CD14-positive monocyte (primary cell): ENCODE data around the gene GRIK4. TPM values are rescaled to one million over a fixed set of nuclear protein-coding genes. Genes with fewer than 3 reads are reported as not detected.

Experiments
- DNase-seq, 3 donors: peaks; one replicate each; pipeline ENCODE4 v3.0.0-alpha.2; 2011 to 2022
- H2AFZ ChIP-seq: 2 replicates; pipeline ENCODE4 v1.6.0; 2012; ENCODE audit warnings: mild to moderate bottlenecking, low read depth, low read length, inconsistent platforms; ENCODE audit not compliant: insufficient read depth, poor library complexity, severe bottlenecking
- H3K27ac ChIP-seq, 2 donors: 1 replicate in 1 of 2; 2 replicates in 1 of 2; pipeline ENCODE4 v1.5.1; 2012 to 2013; ENCODE audit warnings: low read length in 2 of 2, control low read depth in 1 of 2, inconsistent platforms in 1 of 2, low read depth in 1 of 2, mild to moderate bottlenecking in 1 of 2
- H3K27me3 ChIP-seq, 2 donors: one replicate each; pipeline versions ENCODE4 v1.6.0 to v1.6.1; 2011 to 2013; ENCODE audit warnings: low read length in 2 of 2; ENCODE audit not compliant: control insufficient read depth in 2 of 2, insufficient read depth in 2 of 2
- H3K36me3 ChIP-seq, 2 donors: replicated peaks in 1 of 2; 1 replicate in 1 of 2; 2 replicates in 1 of 2; pipeline versions ENCODE4 v1.5.1 to v1.6.1; 2012 to 2013; ENCODE audit warnings: low read length in 2 of 2, control low read depth in 1 of 2, inconsistent platforms in 1 of 2, mild to moderate bottlenecking in 1 of 2; ENCODE audit not compliant: insufficient read depth in 2 of 2, control insufficient read depth in 1 of 2
- H3K4me1 ChIP-seq, 2 donors: 1 replicate in 1 of 2; 2 replicates in 1 of 2; pipeline versions ENCODE4 v1.5.1 to v1.6.1; 2012 to 2013; ENCODE audit warnings: low read length in 2 of 2, control low read depth in 1 of 2, inconsistent platforms in 1 of 2, mild to moderate bottlenecking in 1 of 2, moderate library complexity in 1 of 2; ENCODE audit not compliant: insufficient read depth in 2 of 2, control insufficient read depth in 1 of 2
- H3K4me2 ChIP-seq: replicated peaks from 2 replicates; pipeline ENCODE3; 2012; ENCODE audit warnings: low read length, moderate library complexity, mild to moderate bottlenecking; ENCODE audit not compliant: poor library complexity, severe bottlenecking; ENCODE audit errors: extremely low read depth
- H3K4me3 ChIP-seq, 3 experiments: fragments of 200-600 bp in 1 of 3; sonication (generic) in 1 of 3; replicated peaks in 1 of 3; 1 replicate in 2 of 3; 2 replicates in 1 of 3; pipeline ENCODE4 v1.5.1; 2011 to 2013; ENCODE audit warnings: low read length in 3 of 3, mild to moderate bottlenecking in 3 of 3, control low read depth in 2 of 3, low read depth in 2 of 3, inconsistent platforms in 1 of 3, moderate library complexity in 1 of 3
- H3K79me2 ChIP-seq: 2 replicates; pipeline ENCODE4 v1.6.0; 2012; ENCODE audit warnings: mild to moderate bottlenecking, control low read depth, inconsistent platforms, low read length, moderate library complexity; ENCODE audit not compliant: insufficient read depth
- H3K9ac ChIP-seq: 2 replicates; pipeline ENCODE4 v1.6.0; 2017; ENCODE audit warnings: low read length, mild to moderate bottlenecking; ENCODE audit not compliant: insufficient read depth, poor library complexity, severe bottlenecking
- H3K9me3 ChIP-seq, 2 donors: replicated peaks in 1 of 2; 1 replicate in 1 of 2; 2 replicates in 1 of 2; pipeline versions ENCODE4 v1.5.1 to v1.6.1; 2012 to 2013; ENCODE audit warnings: low read length in 2 of 2, control low read depth in 1 of 2; ENCODE audit not compliant: control insufficient read depth in 1 of 2, insufficient read depth in 1 of 2
- H4K20me1 ChIP-seq: 2 replicates; pipeline ENCODE4 v1.6.0; 2012; ENCODE audit warnings: mild to moderate bottlenecking, low read length, control low read depth, moderate library complexity; ENCODE audit not compliant: insufficient read depth
- H3K27ac Mint-ChIP-seq, 7 donors: one replicate each; pipeline ENCODE4 v1.8.0; 2020; ENCODE audit warnings: mild to moderate bottlenecking in 7 of 7, mixed read lengths in 7 of 7, moderate library complexity in 6 of 7, inconsistent platforms in 2 of 7
- H3K27me3 Mint-ChIP-seq, 3 donors: one replicate each; pipeline ENCODE4 v1.8.0; 2021 to 2022; ENCODE audit warnings: low read depth in 3 of 3, mild to moderate bottlenecking in 3 of 3, mixed read lengths in 3 of 3, moderate library complexity in 3 of 3, inconsistent platforms in 1 of 3
- H3K36me3 Mint-ChIP-seq, 2 donors: one replicate each; pipeline ENCODE4 v1.8.0; 2020; ENCODE audit warnings: mixed read lengths in 2 of 2, inconsistent platforms in 1 of 2, mild to moderate bottlenecking in 1 of 2
- H3K4me1 Mint-ChIP-seq: one replicate; pipeline ENCODE4 v1.8.0; 2020; ENCODE audit warnings: mild to moderate bottlenecking, mixed read lengths
- H3K4me3 Mint-ChIP-seq, 2 donors: one replicate each; pipeline ENCODE4 v1.8.0; 2020; ENCODE audit warnings: mild to moderate bottlenecking in 2 of 2, mixed read lengths in 2 of 2, moderate library complexity in 1 of 2
- H3K9me3 Mint-ChIP-seq, 7 donors: one replicate each; pipeline ENCODE4 v1.8.0; 2020 to 2022; ENCODE audit warnings: mixed read lengths in 7 of 7, mild to moderate bottlenecking in 6 of 7, moderate library complexity in 6 of 7, inconsistent platforms in 2 of 7
- WGBS: methylation state at CpG from one replicate; pipeline ENCODE4 v1.1.5; 2013; ENCODE audit warnings: missing lambda C conversion rate; ENCODE audit not compliant: insufficient coverage; 5-methylcytosine and 5-hydroxymethylcytosine counted together
- intact Hi-C, 2 donors: fragments of 100-400 bp; cut with micrococcal nuclease; formaldehyde crosslinking; loops; one replicate each; pipeline versions ENCODE4 v1.15.0 to v1.15.1; 2023
- polyA plus RNA-seq, 3 donors: library from polyadenylated mRNA; depleted of rRNA in 1 of 3; unstranded in 2 of 3; stranded (reverse) in 1 of 3; fragments of 300-500 nt in 2 of 3; fragments of >200 nt in 1 of 3; fragmentation: Illumina TruSeq in 2 of 3; gene quantifications; 1 replicate in 2 of 3; 2 replicates in 1 of 3; pipeline ENCODE4 v1.2.3, GENCODE V29; 2012 to 2021
- TF ChIP-seq, protein P1 (sequence below): fragments of 200-600 bp; IDR thresholded peaks from one replicate; pipeline ENCODE4 v1.8.0; 2022; ENCODE audit warnings: antibody characterized with exemption, mild to moderate bottlenecking

GRIK4 gene
- polyA plus RNA-seq, 3 donors, result not detected

- H3K4me3 ChIP-seq, result no peak overlapping the region
- peaks cover 0 to 39% of the 10 kb centered on the region in 2 donors for H3K27me3 ChIP-seq
- H3K4me3 Mint-ChIP-seq, result no peak overlapping the region
- no peak overlapping the region for H2AFZ ChIP-seq
- intact Hi-C loops, result loop anchor here in 1 of 2 donors (10.0 kb wide), 2 partner anchors 597 to 677 kb away; no protein-coding TSS in a partner anchor
- no peaks in the 10 kb centered on the region for H3K4me1 Mint-ChIP-seq
- H3K27me3 Mint-ChIP-seq, result peaks cover 40 to 47% (median 45%) of the 10 kb centered on the region in 3 donors
- H3K9me3 ChIP-seq, result no peaks in the 10 kb centered on the region
- no peaks in the 10 kb centered on the region for H3K36me3 Mint-ChIP-seq
- no peak overlapping the region for H3K9ac ChIP-seq
- TF ChIP-seq, protein P1, sequence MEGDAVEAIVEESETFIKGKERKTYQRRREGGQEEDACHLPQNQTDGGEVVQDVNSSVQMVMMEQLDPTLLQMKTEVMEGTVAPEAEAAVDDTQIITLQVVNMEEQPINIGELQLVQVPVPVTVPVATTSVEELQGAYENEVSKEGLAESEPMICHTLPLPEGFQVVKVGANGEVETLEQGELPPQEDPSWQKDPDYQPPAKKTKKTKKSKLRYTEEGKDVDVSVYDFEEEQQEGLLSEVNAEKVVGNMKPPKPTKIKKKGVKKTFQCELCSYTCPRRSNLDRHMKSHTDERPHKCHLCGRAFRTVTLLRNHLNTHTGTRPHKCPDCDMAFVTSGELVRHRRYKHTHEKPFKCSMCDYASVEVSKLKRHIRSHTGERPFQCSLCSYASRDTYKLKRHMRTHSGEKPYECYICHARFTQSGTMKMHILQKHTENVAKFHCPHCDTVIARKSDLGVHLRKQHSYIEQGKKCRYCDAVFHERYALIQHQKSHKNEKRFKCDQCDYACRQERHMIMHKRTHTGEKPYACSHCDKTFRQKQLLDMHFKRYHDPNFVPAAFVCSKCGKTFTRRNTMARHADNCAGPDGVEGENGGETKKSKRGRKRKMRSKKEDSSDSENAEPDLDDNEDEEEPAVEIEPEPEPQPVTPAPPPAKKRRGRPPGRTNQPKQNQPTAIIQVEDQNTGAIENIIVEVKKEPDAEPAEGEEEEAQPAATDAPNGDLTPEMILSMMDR, result no peak
- no peaks in the 10 kb centered on the region for H3K79me2 ChIP-seq
- H3K36me3 ChIP-seq, result no peaks in the 10 kb centered on the region
- H4K20me1 ChIP-seq, result no peaks in the 10 kb centered on the region
- H3K4me1 ChIP-seq, result no peaks in the 10 kb centered on the region
- DNase-seq, result no peak
- 93% methylated on average over 4 of the region's 7 CpGs for WGBS
- H3K27ac ChIP-seq, result no peak overlapping the region
- no peak overlapping the region for H3K4me2 ChIP-seq
- H3K9me3 Mint-ChIP-seq, result no peaks in the 10 kb centered on the region
- no peak overlapping the region for H3K27ac Mint-ChIP-seq
These were observed 6.3 kb downstream of the GRIK4 start for GRCh38 chr11:120517801-120518291.

DNA sequence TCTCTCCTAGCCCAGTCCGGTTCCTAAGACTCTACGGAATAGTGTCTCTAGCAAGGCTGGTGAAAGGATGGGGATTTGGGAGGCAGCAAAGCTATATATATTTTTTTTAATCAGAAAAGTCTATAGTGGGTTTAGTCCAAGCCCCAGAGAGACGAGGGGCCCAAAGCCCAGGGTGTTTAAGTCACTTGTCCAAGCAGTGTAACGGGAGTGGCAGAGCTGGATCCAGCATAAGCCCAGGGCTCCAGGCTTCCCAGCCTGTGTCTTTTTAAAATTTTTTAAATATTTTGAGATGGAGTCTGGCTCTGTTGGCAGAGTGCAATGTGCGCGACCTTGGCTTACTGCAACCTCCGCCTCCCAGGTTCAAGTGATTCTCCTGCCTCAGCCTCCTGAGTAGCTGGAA is 6.8 kb downstream of the GRIK4 start:
- DNase-seq, result no peak
- H2AFZ ChIP-seq, result no peak overlapping the region
- no peak overlapping the region for H3K27ac ChIP-seq
- H3K79me2 ChIP-seq, result no peaks in the 10 kb centered on the region
- H3K36me3 Mint-ChIP-seq, result no peaks in the 10 kb centered on the region
- H3K4me3 Mint-ChIP-seq, result no peak overlapping the region
- no peaks in the 10 kb centered on the region for H3K4me1 ChIP-seq
- H3K4me2 ChIP-seq, result no peak overlapping the region
- TF ChIP-seq, protein P1, result no peak
- H3K9ac ChIP-seq, result no peak overlapping the region
- no peaks in the 10 kb centered on the region for H4K20me1 ChIP-seq
- H3K9me3 Mint-ChIP-seq, result no peaks in the 10 kb centered on the region
- peaks cover 0 to 34% of the 10 kb centered on the region in 2 donors for H3K27me3 ChIP-seq
- H3K4me1 Mint-ChIP-seq, result no peaks in the 10 kb centered on the region
- H3K27ac Mint-ChIP-seq, result no peak overlapping the region
- intact Hi-C loops, result loop anchor here in 1 of 2 donors (10.0 kb wide), 2 partner anchors 596 to 676 kb away; no protein-coding TSS in a partner anchor
- H3K4me3 ChIP-seq, result no peak overlapping the region
- H3K36me3 ChIP-seq, result no peaks in the 10 kb centered on the region
- 90% methylated on average over 3 of the region's 7 CpGs for WGBS
- peaks cover 36 to 44% (median 44%) of the 10 kb centered on the region in 3 donors for H3K27me3 Mint-ChIP-seq
- no peaks in the 10 kb centered on the region for H3K9me3 ChIP-seq
